ENCODE results near the gene LYPD4. TPM values are rescaled to one million over a fixed set of nuclear protein-coding genes. Genes with fewer than 3 reads are reported as not detected.
A peak's percentile ranks its signal among the peaks of the same experiment; 100 is the strongest.

LYPD4 gene
- total and polyA plus RNA-seq, 2 donors (not counting 1 experiment from before 2014, with no cell fraction given): not detected

DNA sequence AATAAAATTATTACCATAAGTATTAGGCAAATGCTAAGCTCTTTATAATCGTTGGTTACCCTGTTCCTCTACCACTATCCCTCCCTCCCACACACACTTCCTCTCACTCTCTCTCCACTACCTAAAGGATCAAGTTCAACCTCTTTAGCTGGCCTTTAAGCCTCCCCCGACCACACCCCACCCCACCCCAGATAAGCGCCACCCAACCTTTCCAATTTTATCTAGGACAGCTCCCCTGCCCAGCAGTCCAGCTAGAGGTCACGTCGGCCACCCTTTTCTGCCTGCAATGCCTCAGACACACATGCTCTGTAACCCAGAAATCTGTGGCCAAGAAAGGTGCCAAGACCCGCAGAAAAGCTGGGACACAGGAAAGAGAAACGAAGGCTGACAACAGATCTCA is 1.1 kb downstream of the LYPD4 start:
- peaks cover 0 to 9% (median 0%) of the 10 kb centered on the region in 3 donors for H3K9me3 ChIP-seq (ENCODE audit: control extremely low read depth in 1 of 3, control insufficient read depth in 2 of 3, insufficient read depth in 1 of 3, low read length in 2 of 3)
- ATAC-seq (ENCODE audit: low read depth) (no peak), DNase-seq (no peak)
- Mint-ChIP-seq H3K9me3 (ENCODE audit: insufficient read depth) (no peaks in the 10 kb centered on the region), H3K4me1 (no peaks in the 10 kb centered on the region), H3K27me3 (peaks cover 12% of the 10 kb centered on the region), H3K27ac (peak overlapping the region; percentile 50), H3K4me3 (no peak overlapping the region)
- TF ChIP-seq, protein P1, sequence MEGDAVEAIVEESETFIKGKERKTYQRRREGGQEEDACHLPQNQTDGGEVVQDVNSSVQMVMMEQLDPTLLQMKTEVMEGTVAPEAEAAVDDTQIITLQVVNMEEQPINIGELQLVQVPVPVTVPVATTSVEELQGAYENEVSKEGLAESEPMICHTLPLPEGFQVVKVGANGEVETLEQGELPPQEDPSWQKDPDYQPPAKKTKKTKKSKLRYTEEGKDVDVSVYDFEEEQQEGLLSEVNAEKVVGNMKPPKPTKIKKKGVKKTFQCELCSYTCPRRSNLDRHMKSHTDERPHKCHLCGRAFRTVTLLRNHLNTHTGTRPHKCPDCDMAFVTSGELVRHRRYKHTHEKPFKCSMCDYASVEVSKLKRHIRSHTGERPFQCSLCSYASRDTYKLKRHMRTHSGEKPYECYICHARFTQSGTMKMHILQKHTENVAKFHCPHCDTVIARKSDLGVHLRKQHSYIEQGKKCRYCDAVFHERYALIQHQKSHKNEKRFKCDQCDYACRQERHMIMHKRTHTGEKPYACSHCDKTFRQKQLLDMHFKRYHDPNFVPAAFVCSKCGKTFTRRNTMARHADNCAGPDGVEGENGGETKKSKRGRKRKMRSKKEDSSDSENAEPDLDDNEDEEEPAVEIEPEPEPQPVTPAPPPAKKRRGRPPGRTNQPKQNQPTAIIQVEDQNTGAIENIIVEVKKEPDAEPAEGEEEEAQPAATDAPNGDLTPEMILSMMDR (IDR thresholded peaks at IDR 0.05): no peak
- no peak for TF ChIP-seq EZH2 (IDR thresholded peaks at IDR 0.05; ENCODE audit: borderline replicate concordance, insufficient read depth, low read depth, low read length, poor library complexity, severe bottlenecking)
- H3K36me3 ChIP-seq (replicated peaks in 1 of 2; ENCODE audit: control extremely low read depth in 1 of 2, control insufficient read depth in 1 of 2, extremely low read depth in 1 of 2, insufficient read depth in 2 of 2, low read length in 1 of 2): no peaks in the 10 kb centered on the region
- 65% methylated on average over 7 of the region's 7 CpGs for WGBS (ENCODE audit: insufficient coverage)
- peaks cover 0 to 9% (median 3%) of the 10 kb centered on the region in 4 experiments for H3K27me3 ChIP-seq (replicated peaks in 1 of 4; ENCODE audit: control extremely low read depth in 1 of 4, control insufficient read depth in 3 of 4, insufficient read depth in 4 of 4, low read length in 3 of 4)
- intact Hi-C loops (cut with micrococcal nuclease): no loop called here
- H2AFZ ChIP-seq (ENCODE audit: insufficient read depth, low read depth, low read length, poor library complexity, severe bottlenecking): no peak overlapping the region
- ChIA-PET CTCF (no interaction called here), POLR2A (no interaction called here)
- H3K4me2 ChIP-seq (replicated peaks; ENCODE audit: low read depth, low read length, poor library complexity, severe bottlenecking): no peak overlapping the region
- H4K20me1 ChIP-seq (ENCODE audit: control insufficient read depth, insufficient read depth, low read length, poor library complexity, severe bottlenecking): no peaks in the 10 kb centered on the region
- no peaks in the 10 kb centered on the region for H3K79me2 ChIP-seq (ENCODE audit: control insufficient read depth, insufficient read depth, low read length)
- H3K9ac ChIP-seq (ENCODE audit: low read length): no peak overlapping the region
- H3K4me1 ChIP-seq (ENCODE audit: control insufficient read depth in 2 of 2, insufficient read depth in 2 of 2, low read length in 2 of 2): no peaks in the 10 kb centered on the region
- no peak overlapping the region for H3K4me3 ChIP-seq (ENCODE audit: control extremely low read depth in 1 of 5, extremely low read depth in 1 of 5, insufficient read depth in 1 of 5, low read depth in 2 of 5, low read length in 4 of 5)
- no peak overlapping the region for H3K27ac ChIP-seq (ENCODE audit: low read length in 2 of 2)

DNA sequence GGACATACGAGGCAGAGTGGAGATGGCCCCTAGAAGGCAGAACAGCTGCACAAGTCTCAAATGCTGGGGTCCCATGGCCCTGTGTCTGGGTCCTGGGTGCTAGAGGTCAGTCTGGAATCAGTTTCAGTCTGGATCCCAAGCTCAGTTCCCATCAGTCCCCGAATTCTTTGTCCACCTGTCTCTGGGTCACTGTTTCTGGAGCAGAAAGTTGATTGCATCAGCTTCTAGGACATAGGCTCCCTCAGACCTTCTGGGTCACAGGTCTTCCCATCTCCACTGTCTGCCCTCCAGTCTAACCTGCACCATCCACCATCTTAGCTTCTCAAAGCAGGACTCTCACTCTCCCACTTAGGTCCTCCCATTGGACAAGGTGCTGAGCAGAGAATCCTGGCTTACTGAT is 5.3 kb downstream of the LYPD4 start:
- Histone ChIP-seq H3K79me2 (ENCODE audit: control insufficient read depth, insufficient read depth, low read length) (no peaks in the 10 kb centered on the region), H3K4me1 (ENCODE audit: control insufficient read depth in 2 of 2, insufficient read depth in 2 of 2, low read length in 2 of 2) (no peaks in the 10 kb centered on the region), H2AFZ (ENCODE audit: insufficient read depth, low read depth, low read length, poor library complexity, severe bottlenecking) (no peak overlapping the region), H3K4me3 (ENCODE audit: control extremely low read depth in 1 of 5, extremely low read depth in 1 of 5, insufficient read depth in 1 of 5, low read depth in 2 of 5, low read length in 4 of 5) (no peak overlapping the region), H4K20me1 (ENCODE audit: control insufficient read depth, insufficient read depth, low read length, poor library complexity, severe bottlenecking) (no peaks in the 10 kb centered on the region), H3K36me3 (replicated peaks in 1 of 2; ENCODE audit: control extremely low read depth in 1 of 2, control insufficient read depth in 1 of 2, extremely low read depth in 1 of 2, insufficient read depth in 2 of 2, low read length in 1 of 2) (no peaks in the 10 kb centered on the region), H3K27ac (ENCODE audit: low read length in 2 of 2) (no peak overlapping the region), H3K9me3 (ENCODE audit: control extremely low read depth in 1 of 3, control insufficient read depth in 2 of 3, insufficient read depth in 1 of 3, low read length in 2 of 3) (peaks cover 0 to 3% (median 0%) of the 10 kb centered on the region in 3 donors), H3K27me3 (replicated peaks in 1 of 4; ENCODE audit: control extremely low read depth in 1 of 4, control insufficient read depth in 3 of 4, insufficient read depth in 4 of 4, low read length in 3 of 4) (peaks cover 0 to 30% (median 10%) of the 10 kb centered on the region in 4 experiments), H3K4me2 (replicated peaks; ENCODE audit: low read depth, low read length, poor library complexity, severe bottlenecking) (no peak overlapping the region), H3K9ac (ENCODE audit: low read length) (no peak overlapping the region)
- Mint-ChIP-seq H3K27me3 (peaks cover 31% of the 10 kb centered on the region), H3K4me1 (no peaks in the 10 kb centered on the region), H3K9me3 (ENCODE audit: insufficient read depth) (no peaks in the 10 kb centered on the region), H3K4me3 (no peak overlapping the region), H3K27ac (no peak overlapping the region)
- TF ChIP-seq, protein P1 (IDR thresholded peaks at IDR 0.05): no peak
- TF ChIP-seq EZH2 (IDR thresholded peaks at IDR 0.05; ENCODE audit: borderline replicate concordance, insufficient read depth, low read depth, low read length, poor library complexity, severe bottlenecking): no peak
- ATAC-seq (ENCODE audit: low read depth) (no peak), DNase-seq (no peak)
- CTCF ChIA-PET: interaction anchor here (1.2 to 1.5 kb wide), 4 partner anchors 9 to 86 kb away, joined by 3 to 5 read pairs (median 4); no protein-coding TSS in a partner anchor
- POLR2A ChIA-PET: no interaction called here
- 66% methylated on average over 2 of the region's 2 CpGs for WGBS (ENCODE audit: insufficient coverage)
- intact Hi-C loops (cut with micrococcal nuclease): no loop called here
